GM12878 (cell line): ENCODE results near the gene ZNF543. TPM values are rescaled to one million over a fixed set of nuclear protein-coding genes. Genes with fewer than 3 reads are reported as not detected.

Source experiments
- ATAC-seq: fragments of 200-7000 bp; cut with Tn5 transposase; 3 replicates; pipeline ENCODE4 v1.9.1; 2020; ENCODE audit warnings: mild to moderate bottlenecking, moderate library complexity
- BruUV-seq: library from RNA; stranded (reverse); fragments of 400-500 nt; replicated peaks from 2 replicates; lab custom pipeline; 2021; lab: Mats Ljungman, UMichigan
- CTCF ChIA-PET: fragments of 300-600 bp; sonication (Branson Sonifier 250); formaldehyde crosslinking; extraction: SDS; loops from one replicate; lab custom pipeline; 2021; ENCODE audit warnings: inconsistent platforms; lab: Yijun Ruan, JAX
- POLR2A ChIA-PET: fragments of 350-600 bp; formaldehyde crosslinking; extraction: SDS; loops from one replicate; lab custom pipeline; 2021; ENCODE audit warnings: inconsistent platforms; lab: Charles Lee
- RAD21 ChIA-PET: fragments of 300-600 bp; sonication (Branson Sonifier 250); formaldehyde crosslinking; loops from one replicate; lab custom pipeline; 2023; ENCODE audit warnings: antibody characterized with exemption; ENCODE audit not compliant: unreplicated experiment; lab: Charles Lee
- SMC1A ChIA-PET: fragments of 300-600 bp; sonication (Branson Sonifier 250); formaldehyde crosslinking; loops from one replicate; lab custom pipeline; 2023; ENCODE audit not compliant: unreplicated experiment, uncharacterized antibody; lab: Charles Lee
- DNase-seq: peaks from one replicate; pipeline ENCODE4 v3.0.0-alpha.2; 2011; ENCODE audit warnings: low read depth, low spot score
- FAIRE-seq: peaks from 3 replicates; lab custom pipeline; 2011; peaks lifted over from hg19 to GRCh38; lab: Jason Lieb, UNC
- H2AFZ ChIP-seq: 2 replicates; pipeline ENCODE4 v1.6.0; 2011; ENCODE audit warnings: low read depth, low read length, control low read depth; ENCODE audit not compliant: control insufficient read depth
- H3K27ac ChIP-seq: 2 replicates; pipeline ENCODE4 v1.5.1; 2011; ENCODE audit warnings: control low read depth; ENCODE audit not compliant: control insufficient read depth, insufficient read depth
- H3K27me3 ChIP-seq, 2 experiments: replicated peaks in 1 of 2; 2 replicates each; pipeline versions ENCODE4 v1.6.0 to v1.6.1; 2011; ENCODE audit warnings: low read length in 1 of 2; ENCODE audit not compliant: control insufficient read depth in 2 of 2, insufficient read depth in 2 of 2
- H3K36me3 ChIP-seq, 2 experiments: 2 replicates each; pipeline ENCODE4 v1.5.1; 2011; ENCODE audit warnings: low read length in 1 of 2; ENCODE audit not compliant: control insufficient read depth in 2 of 2, insufficient read depth in 2 of 2
- H3K4me1 ChIP-seq: 2 replicates; pipeline ENCODE4 v1.6.1; 2011; ENCODE audit warnings: mild to moderate bottlenecking, low read length, moderate library complexity, mixed read lengths; ENCODE audit not compliant: control insufficient read depth, insufficient read depth
- H3K4me2 ChIP-seq: 2 replicates; pipeline ENCODE4 v1.6.0; 2011; ENCODE audit warnings: control low read depth; ENCODE audit not compliant: control insufficient read depth, insufficient read depth
- H3K4me3 ChIP-seq: fragments of 200-600 bp; sonication (generic); 2 replicates; pipeline ENCODE4 v1.5.1; 2016
- H3K79me2 ChIP-seq: 2 replicates; pipeline ENCODE4 v1.6.0; 2011; ENCODE audit warnings: low read length; ENCODE audit not compliant: control insufficient read depth, insufficient read depth
- H3K9ac ChIP-seq: 2 replicates; pipeline ENCODE4 v1.8.0; 2011; ENCODE audit warnings: low read length, control low read depth, mixed read lengths; ENCODE audit not compliant: control insufficient read depth, insufficient read depth
- H3K9me3 ChIP-seq: replicated peaks from 3 replicates; pipeline ENCODE4 v1.5.1; 2011; ENCODE audit warnings: mild to moderate bottlenecking, low read length; ENCODE audit not compliant: control insufficient read depth, insufficient read depth
- H4K20me1 ChIP-seq: 2 replicates; pipeline ENCODE4 v1.6.0; 2011; ENCODE audit not compliant: control insufficient read depth, insufficient read depth
- BACH1 ChIP-seq: fragments of 450-650 bp; IDR thresholded peaks from 2 replicates; pipeline ENCODE4 v1.6.1; 2017; ENCODE audit warnings: mild to moderate bottlenecking, borderline replicate concordance
- CBX5 ChIP-seq: sonication (generic); IDR thresholded peaks from 2 replicates; pipeline ENCODE4 v1.6.1; 2016; ENCODE audit warnings: low read depth, moderate library complexity, mild to moderate bottlenecking, inconsistent platforms
- CREM ChIP-seq: IDR thresholded peaks from 2 replicates; pipeline ENCODE4 v1.6.1; 2014; ENCODE audit warnings: antibody characterized with exemption, low read depth
- EGR1 ChIP-seq, 2 experiments: IDR thresholded peaks; 1 replicate in 1 of 2; 2 replicates in 1 of 2; pipeline ENCODE4 v1.6.1; 2011 to 2012; ENCODE audit warnings: low read depth in 2 of 2, low read length in 2 of 2, borderline replicate concordance in 1 of 2, mild to moderate bottlenecking in 1 of 2, moderate library complexity in 1 of 2
- NFYB ChIP-seq: IDR thresholded peaks from 2 replicates; pipeline ENCODE4 v1.6.1; 2011; ENCODE audit warnings: low read depth, mild to moderate bottlenecking, low read length, improper control_type of control experiment, moderate library complexity; ENCODE audit not compliant: insufficient read depth
- POLR2AphosphoS2 ChIP-seq: IDR thresholded peaks from 2 replicates; pipeline ENCODE4 v1.6.1; 2011; ENCODE audit warnings: low read depth, mild to moderate bottlenecking, low read length, improper control_type of control experiment, moderate library complexity
- RAD21 ChIP-seq: IDR thresholded peaks from 2 replicates; pipeline ENCODE4 v1.6.1; 2011; ENCODE audit warnings: mild to moderate bottlenecking, low read depth, low read length, moderate library complexity; ENCODE audit not compliant: insufficient read depth
- RB1 ChIP-seq: fragments of 450-650 bp; formaldehyde crosslinking; IDR thresholded peaks from 2 replicates; pipeline ENCODE4 v1.6.1; 2017; ENCODE audit warnings: mild to moderate bottlenecking, borderline replicate concordance
- ZNF274 ChIP-seq: IDR thresholded peaks from one replicate; pipeline ENCODE4 v1.8.0; 2011; ENCODE audit not compliant: insufficient read length, insufficient read depth
- ZSCAN29 ChIP-seq: fragments of 450-650 bp; IDR thresholded peaks from 2 replicates; pipeline ENCODE4 v1.6.1; 2017; ENCODE audit warnings: mild to moderate bottlenecking, moderate library complexity
- WGBS: methylation state at CpG from one replicate; pipeline ENCODE4 v1.1.6; 2016; ENCODE audit warnings: low lambda C conversion rate; ENCODE audit not compliant: insufficient replicate concordance, insufficient coverage; ENCODE audit errors: missing lambda C conversion rate; 5-methylcytosine and 5-hydroxymethylcytosine counted together
- in situ Hi-C: fragments of 300-500 bp; cut with MboI; formaldehyde crosslinking; loops from 9 replicates; pipeline ENCODE4 v1.14.3; 2018; ENCODE audit warnings: mixed read lengths
- intact Hi-C: fragments of 100-400 bp; cut with micrococcal nuclease; formaldehyde crosslinking; loops from one replicate; pipeline ENCODE4 v1.14.2; 2022; ENCODE audit not compliant: unreplicated experiment
- polyA plus RNA-seq, 11 experiments: library from polyadenylated mRNA; depleted of rRNA in 4 of 11; unstranded in 6 of 11; stranded (reverse) in 5 of 11; fragments of >200 nt; fragmentation: Nextera tagmentation in 4 of 11; fragmentation: Illumina TruSeq in 1 of 11; extraction: Ambion mirVana in 4 of 11; extraction: Trizol in 1 of 11; gene quantifications; 1 replicate in 1 of 11; 2 replicates in 10 of 11; pipeline versions ENCODE4 v1.2.1 to v1.2.3, GENCODE V29; 2011 to 2016; ENCODE audit warnings: inconsistent platforms in 2 of 11, missing spikeins in 2 of 11, low read depth in 1 of 11
- total RNA-seq, 4 experiments: library from RNA; depleted of rRNA in 3 of 4; stranded (reverse); fragments of >200 nt in 3 of 4; fragmentation: Illumina TruSeq in 1 of 4; extraction: Trizol in 1 of 4; gene quantifications; 2 replicates each; pipeline versions ENCODE4 v1.2.1 to v1.2.3, GENCODE V29; 2013 to 2021
- TF ChIP-seq, protein P1 (sequence below): fragments of 450-650 bp; IDR thresholded peaks from 2 replicates; pipeline ENCODE4 v1.6.1; 2017; ENCODE audit warnings: mild to moderate bottlenecking, low read depth, inconsistent platforms; ENCODE audit not compliant: poor library complexity, severe bottlenecking
- TF ChIP-seq, protein P2 (sequence below): fragments of 450-650 bp; conservative IDR thresholded peaks from 2 replicates; pipeline ENCODE4 v1.6.1; 2017; ENCODE audit warnings: mild to moderate bottlenecking, moderate library complexity
- TF ChIP-seq, protein P3 (sequence below): IDR thresholded peaks from 2 replicates; pipeline ENCODE4 v1.6.1; 2012; ENCODE audit warnings: low read depth, low read length, improper control_type of control experiment
- TF ChIP-seq, protein P4 (sequence below): IDR thresholded peaks from 2 replicates; pipeline ENCODE4 v1.6.1; 2011; ENCODE audit warnings: low read depth, mild to moderate bottlenecking, low read length, moderate library complexity, borderline replicate concordance; ENCODE audit errors: extremely low read depth
- TF ChIP-seq, protein P5 (sequence below): IDR thresholded peaks from 2 replicates; pipeline ENCODE4 v1.6.1; 2011; ENCODE audit warnings: mild to moderate bottlenecking, low read depth, low read length, moderate library complexity; ENCODE audit not compliant: insufficient replicate concordance

Gene ZNF543
- total and polyA plus RNA-seq, 10 of the 15 experiments (the other 5 are each of a cell fraction or from before 2014, with no cell fraction given) = 0.53 to 9.0 (median 3.5) TPM

DNA sequence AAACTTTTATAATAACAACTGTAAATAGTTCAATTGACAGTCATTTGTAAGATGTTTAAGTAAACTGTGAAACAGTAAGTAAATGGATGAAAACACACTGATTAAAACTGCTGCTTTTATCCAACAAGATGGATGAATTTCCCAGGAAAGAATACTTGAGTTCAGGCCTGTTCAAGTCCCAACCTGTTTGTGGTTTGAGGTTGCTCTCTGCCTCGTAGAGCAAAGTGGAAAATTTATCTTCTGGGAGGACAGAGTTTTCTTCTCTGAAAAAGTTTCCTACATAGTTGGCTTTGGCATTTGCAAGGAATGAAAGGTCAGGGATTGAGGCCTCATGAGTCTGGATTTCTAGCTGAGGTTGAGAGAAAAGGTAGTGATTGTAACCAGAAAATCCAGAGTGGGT, 15.2 kb upstream of the ZNF543 start:
- Histone ChIP-seq H3K79me2 (peaks cover 3% of the 10 kb centered on the region), H3K27ac (no peak overlapping the region), H3K27me3 (no peaks in the 10 kb centered on the region), H3K9ac (no peak overlapping the region), H3K4me3 (no peak overlapping the region), H3K36me3 (peaks cover 5 to 16% of the 10 kb centered on the region in 2 experiments), H3K9me3 (no peaks in the 10 kb centered on the region), H4K20me1 (no peaks in the 10 kb centered on the region), H2AFZ (no peak overlapping the region), H3K4me1 (no peaks in the 10 kb centered on the region), H3K4me2 (no peak overlapping the region)
- ATAC-seq (no peak), FAIRE-seq (no peak), DNase-seq (no peak)
- in situ Hi-C loops (no loop called here), intact Hi-C loops (no loop called here)
- ChIA-PET SMC1A (no interaction called here), RAD21 (no interaction called here), CTCF (interaction anchor here (0.6 kb wide), 1 partner anchor 16 kb away, joined by 5 read pairs; no protein-coding TSS in a partner anchor), POLR2A (interaction anchor here (0.7 kb wide), 1 partner anchor 471 kb away, joined by 3 read pairs; no protein-coding TSS in a partner anchor)
- BruUV-seq = no TSS peak
- 33% methylated on average over 1 of the region's 1 CpG for WGBS
- TF ChIP-seq, protein P1, sequence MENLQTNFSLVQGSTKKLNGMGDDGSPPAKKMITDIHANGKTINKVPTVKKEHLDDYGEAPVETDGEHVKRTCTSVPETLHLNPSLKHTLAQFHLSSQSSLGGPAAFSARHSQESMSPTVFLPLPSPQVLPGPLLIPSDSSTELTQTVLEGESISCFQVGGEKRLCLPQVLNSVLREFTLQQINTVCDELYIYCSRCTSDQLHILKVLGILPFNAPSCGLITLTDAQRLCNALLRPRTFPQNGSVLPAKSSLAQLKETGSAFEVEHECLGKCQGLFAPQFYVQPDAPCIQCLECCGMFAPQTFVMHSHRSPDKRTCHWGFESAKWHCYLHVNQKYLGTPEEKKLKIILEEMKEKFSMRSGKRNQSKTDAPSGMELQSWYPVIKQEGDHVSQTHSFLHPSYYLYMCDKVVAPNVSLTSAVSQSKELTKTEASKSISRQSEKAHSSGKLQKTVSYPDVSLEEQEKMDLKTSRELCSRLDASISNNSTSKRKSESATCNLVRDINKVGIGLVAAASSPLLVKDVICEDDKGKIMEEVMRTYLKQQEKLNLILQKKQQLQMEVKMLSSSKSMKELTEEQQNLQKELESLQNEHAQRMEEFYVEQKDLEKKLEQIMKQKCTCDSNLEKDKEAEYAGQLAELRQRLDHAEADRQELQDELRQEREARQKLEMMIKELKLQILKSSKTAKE = no peak
- TF ChIP-seq NFYB (no peak), ZSCAN29 (no peak), POLR2AphosphoS2 (no peak), BACH1 (no peak), CBX5 (no peak), RAD21 (no peak), RB1 (no peak), EGR1 (IDR thresholded peaks at IDR 0.05; ENCODE audit: borderline replicate concordance in 1 of 2, low read depth in 2 of 2, low read length in 2 of 2) (no peak), ZNF274 (no peak), CREM (no peak)
- TF ChIP-seq, protein P2, sequence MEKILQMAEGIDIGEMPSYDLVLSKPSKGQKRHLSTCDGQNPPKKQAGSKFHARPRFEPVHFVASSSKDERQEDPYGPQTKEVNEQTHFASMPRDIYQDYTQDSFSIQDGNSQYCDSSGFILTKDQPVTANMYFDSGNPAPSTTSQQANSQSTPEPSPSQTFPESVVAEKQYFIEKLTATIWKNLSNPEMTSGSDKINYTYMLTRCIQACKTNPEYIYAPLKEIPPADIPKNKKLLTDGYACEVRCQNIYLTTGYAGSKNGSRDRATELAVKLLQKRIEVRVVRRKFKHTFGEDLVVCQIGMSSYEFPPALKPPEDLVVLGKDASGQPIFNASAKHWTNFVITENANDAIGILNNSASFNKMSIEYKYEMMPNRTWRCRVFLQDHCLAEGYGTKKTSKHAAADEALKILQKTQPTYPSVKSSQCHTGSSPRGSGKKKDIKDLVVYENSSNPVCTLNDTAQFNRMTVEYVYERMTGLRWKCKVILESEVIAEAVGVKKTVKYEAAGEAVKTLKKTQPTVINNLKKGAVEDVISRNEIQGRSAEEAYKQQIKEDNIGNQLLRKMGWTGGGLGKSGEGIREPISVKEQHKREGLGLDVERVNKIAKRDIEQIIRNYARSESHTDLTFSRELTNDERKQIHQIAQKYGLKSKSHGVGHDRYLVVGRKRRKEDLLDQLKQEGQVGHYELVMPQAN = no peak
- TF ChIP-seq, protein P3, sequence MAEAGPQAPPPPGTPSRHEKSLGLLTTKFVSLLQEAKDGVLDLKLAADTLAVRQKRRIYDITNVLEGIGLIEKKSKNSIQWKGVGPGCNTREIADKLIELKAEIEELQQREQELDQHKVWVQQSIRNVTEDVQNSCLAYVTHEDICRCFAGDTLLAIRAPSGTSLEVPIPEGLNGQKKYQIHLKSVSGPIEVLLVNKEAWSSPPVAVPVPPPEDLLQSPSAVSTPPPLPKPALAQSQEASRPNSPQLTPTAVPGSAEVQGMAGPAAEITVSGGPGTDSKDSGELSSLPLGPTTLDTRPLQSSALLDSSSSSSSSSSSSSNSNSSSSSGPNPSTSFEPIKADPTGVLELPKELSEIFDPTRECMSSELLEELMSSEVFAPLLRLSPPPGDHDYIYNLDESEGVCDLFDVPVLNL = no peak
- TF ChIP-seq, protein P4, sequence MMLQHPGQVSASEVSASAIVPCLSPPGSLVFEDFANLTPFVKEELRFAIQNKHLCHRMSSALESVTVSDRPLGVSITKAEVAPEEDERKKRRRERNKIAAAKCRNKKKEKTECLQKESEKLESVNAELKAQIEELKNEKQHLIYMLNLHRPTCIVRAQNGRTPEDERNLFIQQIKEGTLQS = no peak
- TF ChIP-seq, protein P5, sequence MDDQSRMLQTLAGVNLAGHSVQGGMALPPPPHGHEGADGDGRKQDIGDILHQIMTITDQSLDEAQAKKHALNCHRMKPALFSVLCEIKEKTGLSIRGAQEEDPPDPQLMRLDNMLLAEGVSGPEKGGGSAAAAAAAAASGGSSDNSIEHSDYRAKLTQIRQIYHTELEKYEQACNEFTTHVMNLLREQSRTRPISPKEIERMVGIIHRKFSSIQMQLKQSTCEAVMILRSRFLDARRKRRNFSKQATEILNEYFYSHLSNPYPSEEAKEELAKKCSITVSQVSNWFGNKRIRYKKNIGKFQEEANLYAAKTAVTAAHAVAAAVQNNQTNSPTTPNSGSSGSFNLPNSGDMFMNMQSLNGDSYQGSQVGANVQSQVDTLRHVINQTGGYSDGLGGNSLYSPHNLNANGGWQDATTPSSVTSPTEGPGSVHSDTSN = no peak
